NCI-H1105 treated with DMSO at 0.1 percent for 48 hours (cell line): ENCODE results near the gene ERP27.

Experiments
- DNase-seq: peaks from one replicate; lab custom pipeline; 2025; lab: John Stamatoyannopoulos, UW

ERP27 gene

DNA sequence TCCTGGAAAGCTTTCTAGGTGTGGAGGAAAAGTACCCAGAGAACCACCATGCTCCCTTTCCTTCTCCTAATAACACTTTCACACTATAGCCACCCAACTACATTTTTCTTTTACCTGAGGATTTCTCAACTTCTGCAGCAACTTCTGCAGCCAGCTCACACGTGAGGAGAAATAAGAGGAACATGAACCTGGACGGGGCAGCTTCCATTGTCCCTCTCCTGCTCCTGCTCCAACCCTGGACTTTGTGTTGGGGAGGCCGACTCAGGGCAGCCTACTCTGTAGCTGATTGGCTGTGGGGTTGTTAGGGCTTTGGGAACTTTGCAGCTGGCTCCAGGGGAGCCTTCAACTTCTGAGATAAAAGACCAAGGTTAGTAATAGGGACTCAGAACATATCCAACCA is at the start of gene ERP27:
Gene ERP27, minus strand, starts transcription at position 237 of the 400 bp plus-strand sequence. Its CDS starts 29 bp downstream, at position 208.
- DNase-seq, result no peak

DNA sequence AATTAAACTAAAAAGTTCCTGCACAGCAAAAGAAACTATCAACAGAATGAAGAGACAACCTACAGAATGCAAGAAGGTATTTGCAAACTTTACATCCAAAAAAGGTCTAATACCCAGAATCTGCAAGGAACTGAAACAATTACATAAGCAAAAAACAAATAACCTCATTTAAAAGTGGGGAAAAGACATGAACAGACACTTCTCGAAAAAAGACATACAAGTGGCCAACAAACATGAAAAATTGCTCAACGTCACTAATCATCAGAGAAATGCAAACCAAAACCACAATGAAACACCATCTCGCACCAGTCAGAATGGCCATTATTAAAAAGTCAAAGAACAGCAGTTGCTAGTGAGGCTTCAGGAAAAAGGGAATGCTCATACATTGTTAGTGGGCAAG is 49.7 kb upstream of the ERP27 start:
- DNase-seq, result no peak

DNA sequence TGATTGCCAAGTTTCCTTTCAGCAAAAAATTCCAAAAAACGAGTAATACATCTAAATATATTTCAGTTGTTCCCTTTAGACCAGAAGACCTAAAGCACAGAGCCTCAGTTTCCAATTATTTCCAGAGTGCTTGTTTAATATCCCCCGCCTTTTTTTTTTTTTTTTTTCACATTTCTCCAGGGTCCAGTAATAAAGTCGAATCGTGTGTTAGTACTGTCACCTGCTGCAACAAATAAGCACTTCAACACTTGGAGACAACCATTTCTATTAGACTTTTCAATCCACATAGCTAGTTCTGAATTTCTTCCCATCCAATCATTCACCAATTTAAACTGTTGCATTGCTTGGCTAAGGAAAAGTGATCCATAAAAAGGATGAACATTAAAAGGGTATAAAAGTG is 48.1 kb upstream of the ERP27 start:
- no peak for DNase-seq

DNA sequence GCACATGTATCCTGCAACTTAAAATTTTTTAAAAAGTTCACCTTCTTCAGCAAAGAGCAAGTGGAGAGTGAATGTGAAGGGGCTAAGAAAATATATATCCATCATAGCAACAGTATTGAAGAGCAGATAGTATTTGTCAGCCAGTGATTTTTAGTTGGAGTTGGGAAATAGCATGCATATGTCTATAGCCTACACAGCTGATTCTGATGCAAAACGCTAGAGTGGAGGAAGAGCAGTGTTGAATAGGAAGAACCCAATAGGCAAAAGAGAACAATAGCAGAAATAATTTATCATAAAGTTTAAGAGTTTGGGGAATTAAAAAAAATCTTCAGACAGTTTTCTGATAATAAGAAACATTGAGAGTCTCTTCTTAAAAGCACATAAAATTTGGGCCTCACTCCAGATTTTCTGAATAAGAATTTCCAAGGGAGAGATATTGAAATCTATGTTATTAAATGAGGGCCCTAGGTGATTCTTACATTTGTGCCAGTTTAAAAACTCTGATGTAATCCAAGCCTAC is 46.5 kb upstream of the ERP27 start:
- DNase-seq, result no peak

DNA sequence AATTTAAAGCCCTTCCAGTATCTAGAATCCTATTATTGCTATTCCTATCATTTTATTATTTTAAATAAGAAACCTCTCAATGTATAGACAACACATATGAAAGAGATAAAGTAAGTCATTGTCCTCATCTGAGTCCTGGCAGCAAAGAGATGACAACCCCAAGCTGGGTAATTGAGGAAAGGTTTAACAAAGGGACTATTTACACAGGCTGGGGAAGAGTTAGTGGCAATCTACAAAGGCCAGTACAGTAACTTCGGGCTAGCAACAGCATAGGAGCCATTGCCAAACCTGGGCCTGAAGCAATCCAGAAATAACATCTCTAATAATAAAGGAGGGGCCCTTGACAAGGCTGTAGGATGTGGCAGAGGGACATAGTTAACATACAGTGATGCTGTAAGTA is 45.7 kb upstream of the ERP27 start:
- DNase-seq, result no peak

DNA sequence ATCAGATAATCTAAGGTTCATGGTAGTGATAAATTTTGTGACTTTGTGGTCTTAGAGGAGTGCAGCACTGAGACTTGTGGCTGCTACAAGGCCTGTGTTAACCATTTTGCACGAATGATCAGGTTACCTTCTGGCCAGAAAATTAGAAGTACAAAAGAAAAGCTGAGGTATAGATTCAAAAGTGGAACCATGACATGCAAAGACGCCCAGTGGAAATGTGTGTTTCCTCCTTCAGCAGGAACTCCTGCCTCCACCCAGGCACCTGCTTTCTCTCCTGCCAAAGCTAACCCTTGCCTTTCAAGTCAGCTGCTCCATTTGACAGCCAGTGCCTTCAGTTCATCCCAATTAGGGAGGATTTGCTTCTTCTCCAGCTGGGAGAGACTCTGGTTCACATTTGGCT is 44.7 kb upstream of the ERP27 start:
- no peak for DNase-seq

DNA sequence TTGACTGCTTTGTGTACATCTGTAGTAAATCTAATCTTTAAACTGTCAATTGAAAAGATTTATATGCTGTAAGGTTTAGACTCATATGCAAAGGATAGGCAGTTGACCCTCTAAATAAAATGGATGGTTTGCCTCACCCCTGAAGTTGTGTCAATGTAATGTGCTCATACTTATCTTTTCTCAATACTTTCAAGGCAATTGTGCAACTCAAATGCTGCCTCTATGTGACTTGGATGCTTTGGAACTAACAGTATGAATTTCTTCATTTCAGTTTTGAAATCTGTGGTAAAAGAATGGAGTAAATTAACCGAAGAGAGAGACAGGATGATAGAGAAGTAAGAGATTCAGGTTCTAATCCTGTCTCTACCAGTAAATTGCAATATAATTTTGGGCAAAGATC is 44.2 kb upstream of the ERP27 start:
- DNase-seq, result no peak

DNA sequence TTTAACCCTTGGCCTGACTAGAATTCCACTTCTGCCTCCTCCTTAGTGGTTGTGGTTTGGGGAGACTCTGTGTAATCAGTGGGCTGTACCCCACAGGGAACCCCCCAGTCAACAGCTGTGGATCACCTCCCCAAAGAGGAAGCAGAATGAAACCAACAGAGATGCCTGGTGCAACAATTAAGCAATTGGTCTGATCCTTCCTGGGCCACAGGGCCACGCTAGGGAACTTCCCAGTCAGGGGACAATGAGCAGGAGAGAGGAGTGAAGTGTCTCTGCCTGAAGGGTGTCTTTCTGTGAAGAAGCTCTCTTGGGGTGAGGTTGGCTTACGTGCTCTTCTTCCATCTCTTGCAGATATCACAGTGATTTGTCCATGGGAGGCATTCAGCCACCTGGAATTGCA is 42.7 kb upstream of the ERP27 start:
- no peak for DNase-seq

DNA sequence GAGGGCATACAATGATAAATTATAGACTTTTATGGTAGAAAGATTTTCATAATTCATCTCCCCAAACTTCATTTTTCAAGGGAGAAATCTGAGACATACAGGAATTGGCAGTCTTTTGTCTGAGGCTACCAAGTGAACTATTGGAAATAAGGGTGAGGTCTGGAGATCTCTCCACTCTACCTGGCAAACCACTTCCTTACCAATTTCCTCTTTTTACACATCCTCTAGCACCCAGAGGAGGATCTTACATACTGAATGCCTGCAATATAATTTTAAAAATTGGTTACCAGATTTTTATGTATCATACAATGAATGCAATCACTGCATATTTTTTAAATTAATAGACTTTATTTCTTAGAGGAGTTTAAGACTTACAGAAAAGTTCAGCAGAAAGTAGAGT is 41.1 kb upstream of the ERP27 start:
- no peak for DNase-seq

DNA sequence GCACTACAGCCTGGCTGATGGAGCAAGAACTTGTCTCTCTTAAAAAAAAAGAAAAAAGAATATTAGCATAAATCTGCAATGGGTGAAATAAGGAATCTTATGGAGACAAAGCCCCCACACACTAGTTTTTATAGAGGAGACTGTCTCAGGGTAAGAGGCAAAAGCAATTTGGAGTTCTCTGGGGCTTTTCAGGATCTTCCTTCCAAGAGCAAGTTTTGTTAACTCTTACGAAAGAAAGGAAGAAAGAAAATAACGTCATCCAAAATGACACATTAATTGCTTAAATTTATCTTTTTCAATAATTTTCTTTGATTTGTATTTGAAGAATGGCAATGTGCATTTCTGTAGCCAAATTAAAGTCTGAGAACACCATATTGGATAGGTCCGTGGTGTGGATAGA is 38.3 kb upstream of the ERP27 start:
- DNase-seq, result no peak

DNA sequence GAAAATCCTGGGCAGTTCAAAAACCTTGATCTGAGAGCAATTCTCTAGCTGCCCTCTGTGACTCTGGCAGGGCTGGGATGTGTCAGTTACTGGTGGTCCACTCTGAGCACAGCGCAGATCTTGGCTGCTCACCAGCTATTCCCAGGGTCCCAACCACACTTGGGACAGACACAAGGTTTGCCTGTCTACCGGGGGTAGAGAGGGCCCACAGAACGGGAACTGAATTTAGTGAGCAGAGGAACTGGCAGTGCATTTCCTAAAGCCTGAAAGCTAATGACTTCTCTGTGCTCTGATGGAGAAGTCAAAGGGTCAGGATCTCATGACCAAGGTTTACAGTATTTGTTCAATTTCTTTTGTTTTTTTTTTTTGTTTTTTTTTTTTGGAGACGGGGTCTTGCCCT is 37.1 kb upstream of the ERP27 start:
- DNase-seq, result no peak

DNA sequence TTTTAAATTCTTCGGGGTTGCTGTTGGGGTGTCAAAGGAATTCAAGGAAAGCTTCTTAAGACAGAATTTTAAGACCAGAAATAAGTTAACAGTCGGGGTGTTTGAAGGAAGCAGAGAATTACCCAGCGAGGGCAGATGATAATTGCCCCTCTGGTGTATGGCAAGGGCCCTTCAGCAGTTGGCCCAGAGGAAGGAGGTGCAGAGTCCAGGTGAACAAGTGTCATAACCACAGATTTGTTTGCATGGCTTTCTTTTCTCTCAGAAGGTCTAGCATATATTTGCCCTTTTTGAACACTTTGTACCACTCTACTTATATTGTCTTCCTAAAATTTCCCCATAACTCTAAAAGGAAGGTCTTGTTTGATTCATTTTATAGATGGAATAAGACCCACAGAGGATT is 36.3 kb upstream of the ERP27 start:
- no peak for DNase-seq

DNA sequence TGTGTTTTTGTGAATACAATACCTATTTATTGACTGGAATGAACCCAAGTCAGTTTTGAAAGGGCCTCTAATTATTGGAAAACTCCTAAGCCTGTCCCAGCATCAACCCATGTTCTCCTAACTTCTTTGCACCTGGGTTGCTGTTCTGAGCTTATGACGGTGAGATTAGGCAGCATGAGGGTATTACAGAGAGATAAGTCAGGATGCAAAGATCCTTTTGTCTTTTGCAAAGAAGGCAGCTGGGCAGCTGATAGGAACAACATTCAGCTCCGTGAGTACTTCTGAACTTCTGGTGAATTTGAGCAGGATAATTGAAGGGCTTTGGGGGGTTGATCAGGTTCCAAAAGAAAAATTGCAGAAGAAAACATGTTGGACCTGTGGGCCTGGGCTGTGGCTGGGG is 34.5 kb upstream of the ERP27 start, which contains the start of gene PDE6H:
Gene PDE6H, plus strand, starts transcription at position 227 of the 400 bp plus-strand sequence. CDS start 4,971 bp downstream, outside the sequence.
- DNase-seq, result no peak

DNA sequence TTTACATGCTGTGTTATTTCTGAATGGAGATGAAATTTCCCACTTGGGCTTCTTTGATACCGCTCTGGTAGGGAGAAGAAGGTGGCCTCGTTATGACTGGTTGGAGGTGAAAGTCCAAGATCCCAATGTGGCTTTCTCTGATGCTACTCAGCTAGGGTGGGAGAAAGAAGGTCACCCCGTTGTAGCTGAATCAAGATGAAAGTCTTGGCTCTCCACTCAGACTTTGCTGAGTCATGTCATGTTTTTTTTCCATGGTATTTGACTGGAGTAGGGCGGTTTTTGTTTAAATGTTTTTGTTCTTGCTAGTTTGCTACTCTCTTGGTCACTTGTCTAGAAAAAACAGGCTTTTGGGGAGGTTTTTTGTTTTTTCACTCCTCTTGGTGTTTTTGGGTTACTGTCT is 32.1 kb upstream of the ERP27 start:
- no peak for DNase-seq

DNA sequence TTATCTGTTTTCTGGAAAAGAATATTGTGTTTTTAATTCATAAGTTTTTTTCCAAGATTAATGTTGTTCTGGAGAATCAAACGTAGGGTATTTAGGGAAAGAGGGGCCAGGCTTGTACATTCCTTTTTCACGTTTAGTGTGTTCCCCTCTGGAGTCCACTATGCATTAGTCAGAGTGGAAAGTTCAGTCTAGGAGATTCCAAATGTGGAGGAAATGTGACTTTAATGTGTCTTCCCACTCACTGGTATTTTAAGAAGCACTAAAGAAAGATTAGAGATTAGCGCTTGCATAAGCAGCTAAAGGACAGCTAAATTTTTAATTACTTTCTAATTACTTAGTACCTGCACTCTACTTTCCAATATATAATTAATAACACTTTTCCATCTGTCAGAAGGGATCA is 30.1 kb upstream of the ERP27 start:
- DNase-seq, result no peak

DNA sequence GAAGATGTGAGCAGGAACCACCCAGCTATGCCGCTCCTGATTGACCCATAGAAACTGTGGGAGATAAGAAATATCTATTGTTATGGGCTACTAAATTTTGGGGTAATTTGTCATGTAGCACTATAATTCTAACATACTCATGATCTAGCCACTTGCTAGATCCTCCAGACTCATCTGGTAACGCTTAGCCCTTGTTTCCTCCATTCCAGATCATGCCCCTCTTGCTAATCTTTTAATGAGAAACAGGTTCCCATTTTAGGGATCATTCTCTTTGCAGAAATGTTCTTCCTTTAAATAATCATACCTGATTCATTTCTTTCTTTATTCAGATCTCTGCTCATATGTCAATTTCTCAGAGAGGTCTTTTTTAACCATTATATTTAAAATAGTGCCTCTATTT is 26.9 kb upstream of the ERP27 start:
- DNase-seq, result no peak

DNA sequence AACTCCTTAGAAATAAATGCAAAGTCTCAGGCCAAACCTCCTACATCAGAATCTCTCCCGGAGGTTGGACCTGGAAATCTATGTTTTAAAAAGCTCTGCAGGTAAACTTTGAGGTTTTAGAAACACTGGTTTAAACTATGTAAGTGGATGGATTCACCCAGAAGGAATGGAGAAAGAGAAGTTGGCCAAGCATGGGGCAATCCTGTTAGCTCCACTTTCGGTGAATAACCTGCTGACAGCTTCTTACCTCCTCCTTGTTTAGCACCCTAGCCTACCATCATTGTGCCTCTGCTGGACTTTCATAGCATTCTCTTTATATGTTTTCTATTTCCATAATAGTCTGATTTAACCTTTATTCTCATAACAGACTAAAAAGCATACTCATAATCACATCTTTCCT is 26.1 kb upstream of the ERP27 start:
- no peak for DNase-seq

DNA sequence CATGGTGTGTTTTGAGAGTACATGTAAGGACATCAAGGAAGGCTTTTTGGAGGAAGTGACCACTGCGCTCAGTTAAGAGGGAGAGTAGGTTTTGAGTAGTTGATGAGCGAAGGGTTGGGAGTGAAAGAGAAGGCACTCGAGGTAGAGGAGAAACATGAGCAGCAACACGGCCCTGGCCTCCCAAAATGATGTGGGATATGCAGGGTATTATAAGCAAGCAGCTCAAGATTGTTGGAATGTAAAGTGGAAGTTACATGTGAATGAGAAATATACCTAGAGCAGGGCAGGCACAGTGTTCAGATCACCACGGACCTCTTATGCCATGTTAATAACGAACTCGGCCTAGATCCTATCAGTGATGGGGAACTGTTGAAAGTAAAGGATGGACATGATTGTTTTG is 25.2 kb upstream of the ERP27 start:
- DNase-seq, result no peak

DNA sequence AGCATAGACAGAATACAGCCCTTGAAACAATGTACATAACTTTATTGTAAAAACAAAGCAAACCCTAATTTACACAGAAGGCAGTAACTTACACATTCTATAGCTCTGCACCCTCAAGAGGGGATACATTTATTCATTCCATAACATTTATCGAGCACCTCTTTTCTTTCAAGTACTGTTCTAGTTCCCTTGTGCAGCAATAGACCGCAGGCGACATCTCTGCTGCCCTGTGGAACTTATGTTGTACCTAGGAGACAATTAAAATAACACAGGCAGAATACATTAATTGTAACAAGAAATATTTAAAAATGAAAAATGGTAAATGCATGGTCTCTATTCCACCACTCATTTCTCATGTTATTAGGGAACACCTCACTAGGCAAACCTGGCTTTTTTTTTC is 24.5 kb upstream of the ERP27 start:
- no peak for DNase-seq

DNA sequence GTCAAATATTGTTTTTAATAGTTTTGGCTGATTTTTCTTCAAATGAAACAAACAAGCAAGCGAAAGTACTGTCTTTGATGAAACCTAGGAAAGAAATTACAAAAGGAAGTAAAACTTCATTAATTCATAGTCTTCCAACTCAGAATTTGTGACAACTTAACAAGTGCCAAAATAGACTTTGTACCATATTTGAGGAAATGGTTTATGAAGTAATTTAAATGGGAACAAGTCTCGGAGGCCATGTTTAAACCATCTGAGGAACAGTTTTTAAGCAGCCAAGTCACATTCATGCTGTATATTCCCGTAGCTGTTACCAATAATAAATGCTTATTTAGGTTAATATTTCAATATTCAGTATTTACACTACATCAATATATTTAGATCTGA is 23.8 kb upstream of the ERP27 start:
- no peak for DNase-seq

DNA sequence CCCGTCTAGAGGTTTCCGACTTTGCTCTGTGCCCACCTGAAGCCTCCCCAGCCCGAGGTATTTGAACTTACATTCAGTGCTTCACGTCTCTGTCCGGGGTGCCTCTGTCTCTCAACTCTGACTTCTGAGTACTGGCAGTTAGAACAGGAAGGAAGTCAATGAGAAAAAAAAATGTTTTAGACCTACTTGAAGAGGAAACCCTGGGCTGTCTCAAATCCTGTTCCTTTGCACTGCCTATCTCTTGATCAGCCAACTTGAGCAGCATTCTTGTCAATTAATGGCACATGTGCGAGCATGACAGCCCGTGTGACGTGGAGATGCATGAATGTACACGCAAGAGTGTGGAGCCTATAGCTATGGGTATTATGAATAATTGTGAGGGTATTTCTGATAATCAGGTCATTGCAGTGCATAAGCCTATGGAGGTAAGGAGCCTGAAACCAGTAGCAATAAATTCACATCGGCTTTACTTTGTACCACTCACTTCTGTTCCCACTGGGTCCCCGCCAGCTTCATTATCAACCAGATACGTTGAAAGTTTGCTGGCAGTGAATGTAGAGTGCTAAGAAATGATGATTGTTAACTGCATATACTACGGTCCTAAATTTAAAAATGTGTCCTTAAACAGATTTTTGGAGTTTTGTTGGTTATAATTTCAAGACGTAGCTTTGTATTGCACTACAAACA is 23.3 kb upstream of the ERP27 start, which contains the start of gene ARHGDIB:
Gene ARHGDIB, minus strand, starts transcription at position 136 of the 687 bp plus-strand sequence. CDS start 10,889 bp downstream, outside the sequence.
- DNase-seq, result no peak

DNA sequence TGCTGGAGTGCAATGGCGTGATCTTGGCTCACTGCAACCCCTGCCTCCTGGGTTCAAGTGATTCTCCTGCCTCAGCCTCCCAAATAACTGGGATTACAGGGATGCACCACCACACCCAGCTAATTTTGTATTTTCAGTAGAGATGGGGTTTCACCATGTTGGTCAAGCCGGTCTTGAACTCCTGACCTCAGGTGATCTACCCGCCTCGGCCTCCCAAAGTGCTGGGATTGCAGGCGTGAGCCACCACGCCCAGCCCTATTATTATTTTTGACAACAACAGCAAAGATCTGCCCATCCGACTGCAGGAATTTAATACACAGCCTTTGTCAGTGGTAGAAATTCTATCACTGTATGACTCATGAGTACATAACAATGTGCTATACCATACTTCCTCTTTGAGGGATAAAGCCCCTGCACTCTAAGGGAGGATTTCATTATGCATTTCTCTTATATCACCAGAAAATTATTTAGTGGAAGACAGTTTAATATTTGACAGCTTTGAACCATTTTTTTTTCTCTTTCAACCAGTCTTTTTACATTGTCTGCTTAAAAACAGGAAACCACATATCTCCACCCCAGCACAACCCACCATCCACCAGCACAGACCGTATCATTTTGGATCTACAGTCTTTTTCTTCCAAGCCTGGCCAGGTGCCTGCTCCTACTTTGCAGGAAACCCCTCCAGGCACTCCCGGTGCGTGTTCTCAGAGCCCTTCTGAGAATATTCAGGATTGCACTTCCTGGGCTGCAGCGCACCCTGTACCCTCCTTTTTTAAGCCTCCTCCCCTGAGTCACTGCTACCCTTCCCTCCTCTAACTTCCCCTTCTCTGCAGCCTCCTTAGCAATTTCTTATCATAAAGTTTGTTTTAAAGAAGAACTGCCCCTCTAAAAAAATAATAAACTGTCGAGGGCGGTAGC is 22.5 kb upstream of the ERP27 start:
- DNase-seq, result no peak

DNA sequence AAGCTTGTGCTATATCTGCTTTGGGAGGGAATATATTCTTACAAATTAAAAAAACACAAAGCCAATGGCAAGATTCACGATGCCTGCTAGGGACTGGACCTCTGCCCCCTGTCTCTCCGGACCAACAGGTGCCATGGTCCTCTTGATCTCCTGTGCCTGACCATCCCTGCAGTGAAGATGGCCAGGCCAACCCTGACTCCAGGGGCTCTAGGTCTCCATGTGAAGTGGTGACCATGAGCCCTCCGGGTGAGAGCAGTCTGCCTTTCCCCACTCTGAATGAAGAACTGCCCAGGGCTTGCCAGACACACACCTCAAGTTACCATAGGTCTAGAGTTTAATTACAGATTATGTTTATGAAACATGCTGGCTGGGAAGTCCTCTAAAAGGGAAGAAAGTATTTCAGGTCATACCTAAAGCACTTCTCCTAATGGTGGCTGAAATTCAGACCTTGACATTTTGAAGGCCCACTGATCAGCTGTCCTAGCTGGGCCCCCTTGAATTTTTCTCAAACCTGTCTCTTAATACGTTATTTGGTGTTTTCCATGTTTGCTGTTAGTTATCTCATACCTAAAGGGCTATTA is 21.7 kb upstream of the ERP27 start:
- no peak for DNase-seq
